DND-41 (cell line): Measurements from ENCODE around the gene GHDC.

ENCODE experiments used
- CTCF ChIP-seq: IDR thresholded peaks from 2 replicates; pipeline ENCODE4 v1.5.1; 2012; ENCODE audit warnings: borderline replicate concordance, low read length, moderate library complexity, mild to moderate bottlenecking; ENCODE audit not compliant: poor library complexity, severe bottlenecking; ENCODE audit errors: extremely low read depth
- EZH2 ChIP-seq: IDR thresholded peaks from 3 replicates; pipeline ENCODE4 v1.6.1; 2012; ENCODE audit warnings: borderline replicate concordance, low read depth, mild to moderate bottlenecking, moderate library complexity, low read length, inconsistent platforms; ENCODE audit not compliant: severe bottlenecking

- TF ChIP-seq EZH2, result no peak
- TF ChIP-seq CTCF, result no peak
Observed at GRCh38 chr17:42214156-42214555, 19.9 kb upstream of the GHDC start.
